K562 (cell line): ENCODE measurements around the gene P3H1. TPM values are rescaled to one million over a fixed set of nuclear protein-coding genes. Genes with fewer than 3 reads are reported as not detected.

Experiments
- CBX2 ChIP-seq: fragments of 200-600 bp; sonication (generic); IDR thresholded peaks from one replicate; pipeline ENCODE4 v1.6.1; 2012; ENCODE audit warnings: mild to moderate bottlenecking, low read length, inconsistent platforms; ENCODE audit not compliant: insufficient read depth, poor library complexity, severe bottlenecking
- CREB3L1 ChIP-seq: fragments of 450-650 bp; IDR thresholded peaks from 2 replicates; pipeline ENCODE4 v1.6.1; 2014; ENCODE audit warnings: low read depth, mild to moderate bottlenecking, moderate library complexity, borderline replicate concordance
- DNMT1 ChIP-seq: fragments of 450-650 bp; IDR thresholded peaks from 2 replicates; pipeline ENCODE4 v1.6.1; 2016; ENCODE audit warnings: antibody characterized with exemption, mild to moderate bottlenecking
- ELF4 ChIP-seq: fragments of 450-650 bp; formaldehyde crosslinking; IDR thresholded peaks from 2 replicates; pipeline ENCODE4 v1.4.0; 2022; ENCODE audit warnings: missing genetic modification characterization
- FOSL1 ChIP-seq: fragments of 200-800 bp; sonication (Bioruptor generic); conservative IDR thresholded peaks from 2 replicates; pipeline ENCODE4 v1.6.1; 2016; ENCODE audit warnings: missing genetic modification characterization, missing compliant biosample characterization
- FOXM1 ChIP-seq, 2 experiments: fragments of 450-650 bp in 1 of 2; sonication (generic) in 1 of 2; formaldehyde crosslinking in 1 of 2; IDR thresholded peaks; 2 replicates each; pipeline versions ENCODE4 v1.6.1 to v1.9.0; 2017 to 2022; ENCODE audit warnings: low read depth in 2 of 2, mild to moderate bottlenecking in 2 of 2, missing genetic modification reagents in 1 of 2, moderate library complexity in 1 of 2
- FOXP1 ChIP-seq: sonication (generic); formaldehyde crosslinking; IDR thresholded peaks from 2 replicates; pipeline ENCODE4 v1.8.0; 2022; ENCODE audit warnings: mild to moderate bottlenecking, missing genetic modification reagents
- GTF3C2 ChIP-seq: IDR thresholded peaks from 3 replicates; pipeline ENCODE4 v1.6.1; 2011; ENCODE audit warnings: borderline replicate concordance, mild to moderate bottlenecking, moderate library complexity; ENCODE audit not compliant: insufficient read length; ENCODE audit errors: extremely low read depth
- HCFC1 ChIP-seq: IDR thresholded peaks from 2 replicates; pipeline ENCODE4 v1.6.1; 2012; ENCODE audit warnings: low read depth, low read length, improper control_type of control experiment
- HNRNPL ChIP-seq: fragments of 200-400 bp; formaldehyde crosslinking; IDR thresholded peaks from 2 replicates; pipeline ENCODE4 v1.6.1; 2017; ENCODE audit warnings: low read depth, mild to moderate bottlenecking, low read length
- KLF1 ChIP-seq: fragments of 450-650 bp; IDR thresholded peaks from 2 replicates; pipeline ENCODE4 v1.6.1; 2016; ENCODE audit warnings: missing genetic modification characterization, missing compliant biosample characterization
- ZBTB34 ChIP-seq: fragments of 250-450 bp; sonication (Bioruptor Pico); IDR thresholded peaks from 2 replicates; pipeline ENCODE4 v1.8.0; 2021; ENCODE audit warnings: mild to moderate bottlenecking, moderate library complexity
- ZFX ChIP-seq: sonication (generic); formaldehyde crosslinking; IDR thresholded peaks from 2 replicates; pipeline ENCODE4 v1.8.0; 2022; ENCODE audit warnings: mild to moderate bottlenecking, missing genetic modification reagents, moderate library complexity
- ZNF174 ChIP-seq: fragments of 250-450 bp; sonication (Bioruptor Pico); IDR thresholded peaks from 2 replicates; pipeline ENCODE4 v1.4.0; 2020; ENCODE audit warnings: mild to moderate bottlenecking
- ZNF239 ChIP-seq: fragments of 250-450 bp; sonication (Bioruptor Pico); IDR thresholded peaks from 2 replicates; pipeline ENCODE4 v1.4.0; 2020; ENCODE audit warnings: mild to moderate bottlenecking
- ZNF263 ChIP-seq: sonication (generic); formaldehyde crosslinking; IDR thresholded peaks from 2 replicates; pipeline ENCODE4 v1.8.0; 2022; ENCODE audit warnings: mild to moderate bottlenecking, missing genetic modification reagents, borderline replicate concordance
- ZNF57 ChIP-seq: fragments of 450-650 bp; formaldehyde crosslinking; IDR thresholded peaks from 2 replicates; pipeline ENCODE4 v1.4.0; 2020; ENCODE audit warnings: mild to moderate bottlenecking, moderate library complexity
- ZNF699 ChIP-seq: fragments of 250-450 bp; sonication (Bioruptor Pico); IDR thresholded peaks from 2 replicates; pipeline ENCODE4 v1.8.0; 2021; ENCODE audit warnings: mild to moderate bottlenecking, moderate library complexity; ENCODE audit not compliant: insufficient replicate concordance
- polyA plus RNA-seq, 8 experiments: library from polyadenylated mRNA; depleted of rRNA in 4 of 8; stranded (reverse) in 5 of 8; unstranded in 3 of 8; fragments of >200 nt; fragmentation: Nextera tagmentation in 2 of 8; fragmentation: Illumina TruSeq in 1 of 8; extraction: Ambion mirVana in 2 of 8; extraction: Trizol in 1 of 8; gene quantifications; 2 replicates each; pipeline versions ENCODE4 v1.2.1 to v1.2.3, GENCODE V29; 2011 to 2014; ENCODE audit warnings: inconsistent platforms in 1 of 8, missing spikeins in 1 of 8
- total RNA-seq, 7 experiments: library from RNA; depleted of rRNA in 6 of 7; stranded (reverse); fragments of >200 nt in 6 of 7; fragmentation: Illumina TruSeq in 2 of 7; extraction: Trizol in 2 of 7; gene quantifications; 2 replicates each; pipeline versions ENCODE4 v1.2.1 to v1.2.3, GENCODE V29; 2011 to 2021; ENCODE audit warnings: low replicate concordance in 1 of 7
- TF ChIP-seq, protein P1 (sequence below): fragments of 250-450 bp; sonication (Bioruptor Pico); IDR thresholded peaks from 2 replicates; pipeline ENCODE4 v1.4.0; 2020; ENCODE audit warnings: borderline replicate concordance

The P3H1 gene
- total and polyA plus RNA-seq, 9 of the 15 experiments (the other 6 are each of a cell fraction or from before 2014, with no cell fraction given), result 1.7 to 81.7 (median 45.7) TPM

DNA sequence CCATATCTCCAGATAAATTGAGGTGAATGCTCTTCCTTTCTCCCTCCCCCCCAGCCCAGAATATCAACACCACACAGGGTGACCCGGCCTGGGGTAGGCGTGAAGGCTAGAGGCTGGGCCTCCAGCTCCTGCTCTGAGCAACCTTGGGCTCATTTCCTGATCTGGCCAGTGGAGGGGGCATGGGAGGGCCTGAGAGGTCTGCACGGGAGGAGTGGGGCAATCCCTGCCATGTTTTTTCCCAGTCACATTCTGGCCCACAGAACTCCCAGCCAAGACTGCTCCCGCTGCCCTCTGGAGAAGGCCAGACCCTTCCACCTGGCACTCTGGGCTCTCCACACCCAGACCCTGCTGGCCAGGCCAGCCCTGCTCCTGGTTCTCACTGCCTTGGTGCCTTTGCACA is 30.7 kb downstream of the P3H1 start (continued):
- TF ChIP-seq, protein P1, sequence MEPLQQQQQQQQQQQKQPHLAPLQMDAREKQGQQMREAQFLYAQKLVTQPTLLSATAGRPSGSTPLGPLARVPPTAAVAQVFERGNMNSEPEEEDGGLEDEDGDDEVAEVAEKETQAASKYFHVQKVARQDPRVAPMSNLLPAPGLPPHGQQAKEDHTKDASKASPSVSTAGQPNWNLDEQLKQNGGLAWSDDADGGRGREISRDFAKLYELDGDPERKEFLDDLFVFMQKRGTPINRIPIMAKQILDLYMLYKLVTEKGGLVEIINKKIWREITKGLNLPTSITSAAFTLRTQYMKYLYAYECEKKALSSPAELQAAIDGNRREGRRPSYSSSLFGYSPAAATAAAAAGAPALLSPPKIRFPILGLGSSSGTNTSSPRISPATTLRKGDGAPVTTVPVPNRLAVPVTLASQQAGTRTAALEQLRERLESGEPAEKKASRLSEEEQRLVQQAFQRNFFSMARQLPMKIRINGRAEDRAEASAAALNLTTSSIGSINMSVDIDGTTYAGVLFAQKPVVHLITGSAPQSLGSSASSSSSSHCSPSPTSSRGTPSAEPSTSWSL (CRISPR knock-in tag), result no peak
- no peak for TF ChIP-seq ZBTB34 (CRISPR knock-in tag)
- no peak for TF ChIP-seq GTF3C2
- TF ChIP-seq ELF4, result no peak
- no peak for TF ChIP-seq FOXP1 (CRISPR knock-in tag)
- TF ChIP-seq DNMT1, result no peak
- no peak for TF ChIP-seq CBX2
- TF ChIP-seq CREB3L1, result no peak
- no peak for TF ChIP-seq ZNF699 (CRISPR knock-in tag)
- no peak for TF ChIP-seq ZNF174 (CRISPR knock-in tag)
- TF ChIP-seq FOSL1, result no peak
- no peak for TF ChIP-seq HNRNPL
- no peak for TF ChIP-seq ZFX (CRISPR knock-in tag)
- no peak for TF ChIP-seq ZNF263 (CRISPR knock-in tag)
- no peak for TF ChIP-seq ZNF57
- TF ChIP-seq KLF1 (tag), result peak; percentile 97; the same call in 1 of the 2 replicates
- TF ChIP-seq FOXM1 (IDR thresholded peaks at IDR 0.05; ENCODE audit: low read depth), result no peak
- TF ChIP-seq FOXM1 (CRISPR knock-in tag; IDR thresholded peaks at IDR 0.05; ENCODE audit: low read depth), result no peak
- no peak for TF ChIP-seq HCFC1
- no peak for TF ChIP-seq ZNF239 (CRISPR knock-in tag)
